Measurements from ENCODE around the gene PARD6A. TPM values are rescaled to one million over a fixed set of nuclear protein-coding genes. Genes with fewer than 3 reads are reported as not detected.

PARD6A gene
- total RNA-seq, 2 donors from 2014 or later: 21.1 to 22.8 TPM

DNA sequence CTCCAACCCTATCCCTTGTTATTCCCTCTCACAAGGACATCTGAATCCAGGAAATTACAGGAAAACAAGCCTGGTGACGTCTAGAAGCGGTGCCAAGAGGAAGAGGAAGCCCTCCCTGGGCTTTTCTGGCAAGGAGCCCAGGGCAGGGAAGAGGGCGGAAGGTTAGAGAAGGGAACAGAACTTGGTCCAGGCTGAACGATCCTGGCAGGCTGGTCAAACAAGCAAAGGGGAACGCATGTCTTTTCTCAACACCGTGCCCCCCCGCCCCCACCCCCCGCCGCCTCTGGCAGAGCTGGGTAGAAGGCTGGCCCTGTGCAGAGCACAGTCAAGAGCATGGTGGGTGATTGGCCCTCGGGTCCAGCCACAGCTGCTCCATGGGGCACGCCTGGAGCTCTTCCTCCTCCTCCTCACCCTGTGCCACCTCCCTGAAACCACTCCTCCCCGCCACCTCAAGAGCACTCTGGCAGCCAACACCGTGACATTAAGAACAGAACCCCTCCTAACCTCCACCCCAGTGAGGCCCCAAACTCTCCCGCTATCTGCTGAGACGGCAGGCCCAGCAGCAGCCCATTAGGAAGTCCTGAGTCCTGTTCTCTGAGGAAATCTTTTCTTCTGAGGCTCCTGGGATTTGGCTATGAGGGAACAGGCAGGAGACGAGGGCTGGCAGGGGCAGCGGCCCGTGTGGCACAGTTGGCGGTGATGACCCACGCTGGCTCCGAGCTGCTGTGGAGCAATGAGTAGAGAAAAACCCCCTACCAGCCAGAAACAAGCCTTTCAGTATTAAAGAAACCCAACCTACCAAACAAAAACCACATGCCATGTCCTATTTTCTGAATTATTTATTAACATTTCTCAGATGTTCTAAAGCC lies 13.2 kb downstream of the PARD6A start:
- Histone ChIP-seq H3K27me3 (no peaks in the 10 kb centered on the region), H3K4me3 (no peak overlapping the region), H3K9me3 (no peaks in the 10 kb centered on the region), H3K36me3 (replicated peaks in 1 of 2; ENCODE audit: insufficient read depth in 1 of 2, low read depth in 2 of 2) (no peaks in the 10 kb centered on the region), H3K27ac (peak overlapping the region; percentile 46 to 79 (median 72)), H3K4me1 (peaks cover 21% of the 10 kb centered on the region)
- intact Hi-C loops (cut with DNase I): no loop called here
- WGBS, 2 donors: 50 to 64% methylated on average over 11 to 19 of the region's 21 CpGs
- TF ChIP-seq, protein P1, sequence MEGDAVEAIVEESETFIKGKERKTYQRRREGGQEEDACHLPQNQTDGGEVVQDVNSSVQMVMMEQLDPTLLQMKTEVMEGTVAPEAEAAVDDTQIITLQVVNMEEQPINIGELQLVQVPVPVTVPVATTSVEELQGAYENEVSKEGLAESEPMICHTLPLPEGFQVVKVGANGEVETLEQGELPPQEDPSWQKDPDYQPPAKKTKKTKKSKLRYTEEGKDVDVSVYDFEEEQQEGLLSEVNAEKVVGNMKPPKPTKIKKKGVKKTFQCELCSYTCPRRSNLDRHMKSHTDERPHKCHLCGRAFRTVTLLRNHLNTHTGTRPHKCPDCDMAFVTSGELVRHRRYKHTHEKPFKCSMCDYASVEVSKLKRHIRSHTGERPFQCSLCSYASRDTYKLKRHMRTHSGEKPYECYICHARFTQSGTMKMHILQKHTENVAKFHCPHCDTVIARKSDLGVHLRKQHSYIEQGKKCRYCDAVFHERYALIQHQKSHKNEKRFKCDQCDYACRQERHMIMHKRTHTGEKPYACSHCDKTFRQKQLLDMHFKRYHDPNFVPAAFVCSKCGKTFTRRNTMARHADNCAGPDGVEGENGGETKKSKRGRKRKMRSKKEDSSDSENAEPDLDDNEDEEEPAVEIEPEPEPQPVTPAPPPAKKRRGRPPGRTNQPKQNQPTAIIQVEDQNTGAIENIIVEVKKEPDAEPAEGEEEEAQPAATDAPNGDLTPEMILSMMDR (IDR thresholded peaks at IDR 0.05): no peak
- TF ChIP-seq POLR2A (IDR thresholded peaks at IDR 0.05): no peak
- ATAC-seq (peak; percentile 62), DNase-seq (peak; percentile 58 to 82 (median 76))

DNA sequence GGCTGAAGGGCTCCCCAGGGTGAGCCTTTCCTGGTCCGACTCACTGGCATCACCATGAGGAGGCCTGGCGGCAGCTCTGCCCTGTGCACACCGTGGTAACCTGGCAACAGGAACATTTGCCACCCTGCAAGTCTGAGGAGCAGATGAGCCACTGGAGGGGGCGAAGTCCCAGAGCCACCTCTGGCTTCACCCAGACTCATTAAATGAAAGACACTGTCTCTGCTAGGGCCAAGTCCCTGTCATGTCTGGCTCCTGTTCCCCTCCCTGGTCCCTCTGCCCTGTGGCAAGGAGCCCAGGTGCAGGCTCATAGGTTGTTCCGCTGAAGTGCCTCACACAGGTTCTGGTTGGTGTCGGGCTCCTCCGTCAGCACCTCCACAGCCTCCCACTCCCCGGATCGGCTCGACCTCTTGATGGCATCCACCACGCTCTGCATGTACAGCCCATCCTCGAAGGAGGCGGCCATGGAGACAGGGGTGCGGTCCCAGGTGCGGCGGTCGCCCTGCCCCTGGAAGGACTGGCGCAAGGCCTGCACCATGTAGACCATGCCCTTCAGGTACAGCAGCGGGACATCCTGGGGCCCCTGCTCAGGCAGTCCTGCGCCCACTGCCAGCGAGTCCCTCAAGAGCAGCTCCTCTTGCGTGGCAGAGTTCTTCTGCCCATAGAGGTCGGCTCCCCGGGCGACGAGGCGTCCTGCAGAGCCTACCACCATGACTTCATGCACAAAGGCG lies 14.3 kb downstream of the PARD6A start:
- Histone ChIP-seq H3K27me3 (no peaks in the 10 kb centered on the region), H3K9me3 (no peaks in the 10 kb centered on the region), H3K27ac (peak overlapping the region in 2 of 4 donors; percentile 78 to 79), H3K36me3 (replicated peaks in 1 of 2; ENCODE audit: insufficient read depth in 1 of 2, low read depth in 2 of 2) (no peaks in the 10 kb centered on the region), H3K4me1 (peaks cover 21% of the 10 kb centered on the region), H3K4me3 (no peak overlapping the region)
- no peak for TF ChIP-seq POLR2A (IDR thresholded peaks at IDR 0.05)
- TF ChIP-seq, protein P1 (IDR thresholded peaks at IDR 0.05): no peak
- WGBS, 2 donors: 91 to 95% methylated on average over 16 to 28 of the region's 28 CpGs
- DNase-seq: peak in 2 of 4 donors; percentile 11 to 23
- ATAC-seq: no peak
- intact Hi-C loops (cut with DNase I): no loop called here

DNA sequence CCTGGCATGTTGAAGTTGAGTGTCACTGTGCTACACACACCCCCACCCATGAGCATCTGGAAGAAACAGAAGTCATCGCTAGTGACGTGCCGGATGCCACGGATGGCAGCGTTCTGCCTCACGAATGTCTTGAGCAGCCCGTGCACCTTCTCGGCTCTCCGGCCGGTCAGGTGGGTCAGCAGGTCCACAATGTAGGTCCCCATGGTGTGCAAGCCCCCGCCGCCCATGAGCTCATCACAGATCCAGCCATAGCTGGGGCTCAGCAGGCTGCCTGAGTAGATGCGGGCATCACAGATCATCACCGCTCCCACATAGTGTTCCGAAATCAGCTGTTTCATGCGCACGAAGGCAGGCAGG lies 14.8 kb downstream of the PARD6A start:
- TF ChIP-seq POLR2A (IDR thresholded peaks at IDR 0.05): no peak
- TF ChIP-seq, protein P1 (IDR thresholded peaks at IDR 0.05): no peak
- DNase-seq (no peak), ATAC-seq (no peak)
- peaks cover 21% of the 10 kb centered on the region for H3K4me1 ChIP-seq
- no peak overlapping the region for H3K27ac ChIP-seq
- no peak overlapping the region for H3K4me3 ChIP-seq
- H3K36me3 ChIP-seq (replicated peaks in 1 of 2; ENCODE audit: insufficient read depth in 1 of 2, low read depth in 2 of 2): no peaks in the 10 kb centered on the region
- WGBS, 2 donors: 93 to 94% methylated on average over 13 to 17 of the region's 17 CpGs
- H3K27me3 ChIP-seq: no peaks in the 10 kb centered on the region
- H3K9me3 ChIP-seq: no peaks in the 10 kb centered on the region
- intact Hi-C loops (cut with DNase I): no loop called here

DNA sequence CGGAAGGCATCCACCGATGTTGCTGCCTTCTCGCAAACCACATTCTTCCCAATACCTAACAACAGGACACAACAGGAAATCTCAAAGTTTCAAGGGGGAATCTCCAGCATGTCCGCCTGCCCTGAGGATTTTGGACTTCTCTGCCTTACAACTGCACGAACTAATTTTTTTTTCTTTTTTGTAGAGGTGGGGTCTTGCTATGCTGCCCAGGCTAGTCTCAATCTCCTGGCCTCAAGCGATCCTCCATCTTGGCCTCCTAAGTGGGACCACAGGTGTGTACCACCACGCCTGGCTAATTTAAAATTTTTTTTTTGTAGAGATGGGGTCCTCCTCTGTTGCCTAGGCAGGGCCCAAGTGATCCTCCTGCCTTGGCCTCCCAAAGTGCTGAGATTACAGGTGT lies 15.2 kb downstream of the PARD6A start:
- no peak for TF ChIP-seq POLR2A (IDR thresholded peaks at IDR 0.05)
- TF ChIP-seq, protein P1 (IDR thresholded peaks at IDR 0.05): no peak
- Histone ChIP-seq H3K27me3 (no peaks in the 10 kb centered on the region), H3K4me1 (peaks cover 21% of the 10 kb centered on the region), H3K36me3 (replicated peaks in 1 of 2; ENCODE audit: insufficient read depth in 1 of 2, low read depth in 2 of 2) (no peaks in the 10 kb centered on the region), H3K27ac (no peak overlapping the region), H3K4me3 (no peak overlapping the region), H3K9me3 (no peaks in the 10 kb centered on the region)
- 93 to 98% methylated on average over 7 of the region's 7 CpGs for WGBS, 2 donors
- ATAC-seq (no peak), DNase-seq (no peak)
- intact Hi-C loops (cut with DNase I): no loop called here

Data from body of pancreas (tissue), 4 donors.